Measurements from ENCODE around the gene RAPGEF5.
"Not testable (repeated sequence)": the region's sequence is repeated elsewhere in the genome, so short reads cannot be mapped to it uniquely, and the experiment has no call there.

RAPGEF5 gene

DNA sequence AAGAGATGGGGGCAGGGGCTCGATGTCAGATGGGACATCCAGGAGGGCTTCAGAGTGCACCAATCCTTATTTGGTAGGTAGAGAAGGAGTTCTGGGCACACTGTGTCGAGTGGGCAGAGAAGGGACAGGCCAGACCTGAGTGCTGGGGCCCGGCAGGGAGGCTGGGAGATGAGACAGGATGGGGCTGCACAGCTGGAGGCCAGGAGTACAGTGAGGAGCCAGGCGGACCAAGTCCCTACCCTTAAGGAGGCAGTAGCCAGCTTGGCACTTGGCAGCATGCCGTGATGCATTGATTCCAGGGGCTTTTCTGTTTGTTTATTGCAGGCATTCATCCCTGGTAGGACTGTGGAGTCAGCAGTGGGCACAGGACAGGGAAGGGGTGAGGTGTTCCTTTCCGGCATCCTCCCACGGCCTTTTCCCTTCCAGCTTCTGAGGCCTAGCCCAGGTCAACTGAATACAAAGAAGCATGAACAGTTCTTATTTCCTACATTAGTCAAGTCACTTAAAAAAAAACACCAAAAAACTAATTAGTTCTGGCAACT lies 242.4 kb downstream of the RAPGEF5 start:
- DNase-seq, result no peak

GRCh38 chr7:22113041-22113440 lies 243.9 kb downstream of the RAPGEF5 start:
- DNase-seq, result no peak

DNA sequence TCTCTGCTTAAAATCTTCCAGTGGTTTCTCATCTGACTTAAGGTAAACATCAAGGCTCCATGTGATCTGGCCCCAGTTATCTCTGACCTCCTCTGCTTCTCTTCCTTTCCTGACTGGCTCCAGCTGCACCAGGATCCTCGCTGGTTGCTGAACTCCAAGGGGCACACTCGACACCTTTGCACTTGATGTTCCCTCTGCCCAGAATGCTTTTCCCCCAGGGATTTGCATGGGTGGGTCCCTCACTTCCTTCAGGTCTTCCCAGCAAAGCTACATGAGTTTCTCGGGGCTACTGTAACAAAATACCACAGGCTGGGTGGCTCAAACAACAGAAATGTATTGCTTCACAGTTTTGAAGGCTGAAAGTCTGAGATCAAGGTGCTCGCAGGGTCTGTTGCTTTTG lies 245.3 kb downstream of the RAPGEF5 start:
- no peak for DNase-seq

DNA sequence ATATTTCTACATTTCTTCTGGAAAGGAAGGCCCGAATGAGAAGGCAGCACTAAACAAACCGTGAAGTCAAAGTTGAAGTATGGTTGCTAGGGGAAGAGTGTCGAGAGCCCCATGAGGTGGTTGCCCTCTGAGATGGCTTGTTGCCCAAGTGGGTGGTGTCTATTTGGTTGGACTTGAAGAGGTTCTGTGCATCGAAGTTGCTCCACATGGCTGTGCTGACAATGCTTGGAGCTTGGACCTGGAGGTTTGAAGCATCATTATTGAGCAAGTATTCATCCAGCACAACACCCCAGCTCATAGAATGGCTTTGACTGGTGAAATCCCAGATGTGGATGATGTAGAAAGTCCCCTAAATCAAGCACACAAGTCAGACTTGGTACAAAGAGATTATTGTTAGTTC lies 246.1 kb downstream of the RAPGEF5 start:
- no peak for DNase-seq

DNA sequence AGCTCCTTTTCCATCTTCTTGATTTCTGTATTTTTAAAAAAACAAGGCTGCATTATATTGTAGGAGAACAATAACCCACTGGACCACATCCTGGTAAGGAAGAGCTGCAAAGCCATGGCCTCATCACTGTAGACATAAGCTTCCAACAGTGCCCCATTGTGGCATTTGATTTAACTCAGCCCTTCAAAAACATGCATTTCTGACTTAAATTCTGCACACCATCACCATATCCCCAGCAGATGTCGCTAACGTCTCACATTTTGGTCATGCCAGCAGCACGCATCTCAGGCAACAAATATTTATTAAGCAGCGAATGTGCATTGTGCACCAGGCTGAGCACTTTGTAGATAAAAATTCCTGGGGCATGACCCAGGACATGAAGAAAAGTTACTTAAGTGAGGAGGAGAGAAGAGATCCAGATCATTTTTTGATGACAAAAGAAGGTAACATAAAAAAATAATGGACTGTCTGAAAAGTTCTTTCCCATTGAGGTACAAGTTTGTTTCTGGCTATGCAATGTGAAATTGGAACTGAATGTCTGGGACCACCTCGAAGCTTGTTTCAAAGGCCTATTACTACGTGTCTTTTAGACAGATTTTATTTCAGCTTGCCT lies 246.6 kb downstream of the RAPGEF5 start:
- DNase-seq, result peak; percentile 32

- no peak for DNase-seq
Measured at GRCh38 chr7:22109761-22110160, 247.2 kb downstream of the RAPGEF5 start.

- DNase-seq, result no peak
Measured at GRCh38 chr7:22108151-22108845, 248.7 kb downstream of the RAPGEF5 start.

DNA sequence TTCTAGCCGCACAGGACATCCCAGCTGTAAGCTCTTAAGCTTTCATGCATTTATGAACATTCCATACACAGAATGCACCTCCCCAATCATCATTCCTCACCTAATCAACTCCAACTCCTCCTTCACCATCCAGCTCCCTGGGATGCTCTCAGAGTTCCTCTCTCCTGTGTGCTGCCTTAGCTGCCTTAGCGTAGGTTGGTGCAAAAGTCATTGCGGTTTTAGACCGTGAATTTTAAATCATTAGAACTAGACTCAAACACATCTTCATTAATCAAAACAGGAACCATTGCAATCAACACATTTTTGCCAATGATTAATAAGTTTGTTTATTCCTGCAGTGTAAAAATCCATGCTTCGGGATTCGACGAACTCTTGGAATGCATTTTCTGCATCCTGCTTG lies 251.4 kb downstream of the RAPGEF5 start:
- DNase-seq, result no peak

DNA sequence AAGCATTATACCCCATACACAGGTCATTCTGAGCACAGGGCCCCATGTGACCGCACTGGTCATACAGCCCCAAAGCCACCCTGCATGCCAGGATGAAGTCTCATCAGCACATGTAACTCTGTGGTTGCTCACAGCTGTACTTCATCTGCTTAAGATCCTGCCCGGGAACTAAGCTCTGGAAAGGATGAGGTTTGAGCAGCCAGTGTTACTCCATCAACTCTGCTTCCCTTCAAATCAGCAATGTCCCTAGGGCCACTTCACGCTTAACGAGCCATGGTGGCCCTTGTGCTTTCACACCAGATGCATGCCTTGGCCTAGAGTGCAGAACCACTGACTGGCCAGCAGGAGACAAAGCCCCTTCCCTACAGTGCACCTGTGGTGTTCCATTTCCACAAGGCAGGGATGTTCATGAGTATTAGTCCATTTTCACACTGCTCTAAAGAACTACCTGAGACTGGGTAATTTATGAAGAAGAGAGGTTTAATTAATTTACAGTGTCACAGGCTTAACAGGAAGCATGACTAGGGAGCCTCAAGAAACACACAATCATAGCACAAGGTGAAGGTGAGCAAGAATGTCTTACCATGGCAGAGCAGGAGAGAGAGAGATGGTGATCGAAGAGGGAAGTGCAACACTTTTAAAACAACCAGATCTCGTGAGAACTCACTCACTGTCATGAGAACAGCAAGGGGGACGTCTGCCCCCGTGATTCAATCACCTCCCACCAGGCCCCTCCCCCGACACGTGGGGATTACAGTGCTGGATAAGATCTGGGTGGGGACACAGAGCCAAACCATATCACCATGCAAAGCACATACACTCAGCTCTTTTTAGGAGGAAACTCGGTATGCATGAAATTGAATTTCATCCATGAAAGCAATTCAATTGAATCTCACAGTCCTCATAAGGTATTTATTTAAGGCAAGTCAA lies 262.3 kb downstream of the RAPGEF5 start:
- DNase-seq, result no peak

GRCh38 chr7:22093936-22094335 lies 263.0 kb downstream of the RAPGEF5 start:
- no peak for DNase-seq

DNA sequence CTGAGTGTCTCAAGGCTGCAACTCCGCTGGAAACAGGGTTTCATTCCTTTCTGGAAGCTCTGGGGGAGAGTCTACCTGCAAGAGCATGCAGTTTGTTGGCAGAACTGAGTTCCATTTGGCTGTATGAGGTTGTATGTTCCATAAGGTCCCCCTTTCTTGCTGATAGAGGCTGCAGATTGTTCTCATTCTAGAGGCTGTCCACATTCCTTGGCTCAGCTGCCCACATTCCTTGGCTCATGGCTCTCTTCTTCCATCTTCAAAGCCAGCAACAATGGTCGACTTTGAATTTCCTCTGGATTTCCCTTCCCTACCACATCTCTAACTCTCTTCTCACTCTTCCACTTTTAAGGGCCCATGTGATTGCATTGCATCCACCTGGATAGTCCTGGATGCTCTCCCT lies 264.0 kb downstream of the RAPGEF5 start:
- DNase-seq, result no peak

DNA sequence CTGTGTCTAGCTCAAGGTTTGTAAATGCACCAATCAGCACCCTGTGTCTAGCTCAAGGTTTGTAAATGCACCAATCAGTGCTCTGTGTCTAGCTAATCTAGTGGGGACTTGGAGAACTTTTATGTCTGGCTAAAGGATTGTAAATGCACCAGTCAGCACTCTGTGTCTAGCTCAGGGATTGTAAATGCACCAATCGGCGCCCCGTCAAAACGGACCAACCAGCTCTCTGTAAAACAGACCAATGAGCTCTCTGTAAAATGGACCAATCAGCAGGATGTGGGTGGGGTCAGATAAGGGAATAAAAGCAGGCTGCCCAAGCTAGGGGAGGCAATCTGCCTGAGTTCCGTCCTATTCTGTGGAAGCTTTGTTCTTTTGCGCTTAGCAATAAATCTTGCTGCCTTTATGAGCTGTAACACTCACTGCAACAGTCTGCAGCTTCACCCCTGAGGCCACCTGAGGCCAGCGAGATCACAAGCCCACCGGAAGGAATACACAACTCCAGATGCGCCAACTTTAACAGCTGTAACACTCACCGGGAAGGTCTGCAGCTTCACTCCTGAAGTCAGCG lies 265.9 kb downstream of the RAPGEF5 start:
- DNase-seq, result not testable (repeated sequence)

- no peak for DNase-seq
Measured at GRCh38 chr7:22090512-22090911, 266.4 kb downstream of the RAPGEF5 start.

DNA sequence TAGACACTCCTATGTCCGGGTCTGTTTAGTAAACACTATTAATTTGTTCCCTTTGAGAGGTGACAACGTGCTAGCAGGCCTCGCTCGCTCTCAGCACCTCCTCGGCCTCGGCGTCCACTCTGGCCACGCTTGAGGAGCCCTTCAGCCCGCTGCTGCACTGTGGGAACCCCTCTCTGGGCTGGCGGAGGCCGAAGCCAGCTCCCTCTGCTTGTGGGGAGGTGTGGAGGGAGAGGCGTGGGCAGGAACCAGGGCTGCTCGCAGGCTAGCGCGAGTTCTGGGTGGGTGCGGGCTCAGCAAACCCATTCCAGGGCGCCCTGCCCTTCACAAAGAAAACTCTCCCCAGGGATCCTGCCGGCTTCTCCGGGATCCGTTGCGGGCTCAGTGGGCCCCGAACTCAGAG lies 266.8 kb downstream of the RAPGEF5 start:
- DNase-seq, result no peak

GRCh38 chr7:22088827-22089226 lies 268.1 kb downstream of the RAPGEF5 start:
- no peak for DNase-seq

DNA sequence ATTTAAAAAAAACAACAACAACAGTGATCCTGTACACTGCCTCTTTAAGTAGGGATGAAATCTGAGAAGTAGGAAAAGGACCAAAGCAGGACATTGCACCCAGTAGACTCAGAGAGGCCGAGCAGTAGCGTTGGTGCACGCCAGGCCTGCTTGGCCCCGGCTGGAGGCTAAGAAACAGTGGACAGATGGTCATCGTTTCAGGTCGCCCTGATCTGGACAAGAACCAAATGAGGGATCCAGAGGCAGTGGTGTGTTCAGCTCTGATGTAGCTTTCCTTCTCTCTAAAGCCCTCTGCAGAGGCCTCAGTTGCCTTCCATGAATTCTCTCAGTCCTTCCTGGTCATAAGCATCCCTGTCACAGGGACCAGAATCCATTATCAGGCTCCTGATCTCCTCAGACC lies 269.1 kb downstream of the RAPGEF5 start:
- no peak for DNase-seq

- DNase-seq, result no peak
Measured at GRCh38 chr7:22083704-22084240, 273.2 kb downstream of the RAPGEF5 start.

- peak; percentile 69 for DNase-seq
Measured at GRCh38 chr7:22082886-22083703, 273.9 kb downstream of the RAPGEF5 start.

GRCh38 chr7:22082553-22082885 lies 274.4 kb downstream of the RAPGEF5 start:
- DNase-seq, result no peak

DNA sequence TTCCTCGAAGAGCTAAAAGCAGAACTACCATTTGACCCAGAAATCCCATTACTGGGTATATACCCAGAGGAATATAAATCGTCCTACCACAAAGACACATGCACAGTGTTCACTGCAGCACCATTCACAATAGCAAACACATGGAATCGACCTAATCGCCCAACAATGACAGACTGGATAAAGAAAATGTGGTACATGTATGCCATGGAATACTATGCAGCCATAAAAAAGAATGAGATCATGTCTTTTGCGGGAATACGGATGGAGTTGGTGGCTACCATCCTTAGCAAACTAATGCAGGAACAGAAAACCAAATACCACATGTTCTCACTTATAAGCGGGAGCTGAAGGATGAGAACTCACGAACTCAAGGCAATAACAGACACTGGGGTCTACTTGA lies 276.7 kb downstream of the RAPGEF5 start:
- not testable (repeated sequence) for DNase-seq

- not testable (repeated sequence) for DNase-seq
Measured at GRCh38 chr7:22078872-22079271, 278.1 kb downstream of the RAPGEF5 start.

- DNase-seq, result no peak
Measured at GRCh38 chr7:22075561-22075960, 281.4 kb downstream of the RAPGEF5 start.

Data from activated CD4-positive, alpha-beta T cell treated with anti-CD3 and anti-CD28 coated beads for 1 hour (primary cell).